SU-DHL-6 (cell line): Measurements from ENCODE around the gene EPX.

Experiments
- H2AFZ ChIP-seq: fragments of 200-600 bp; sonication (generic); 2 replicates; pipeline ENCODE4 v1.6.1; 2014; ENCODE audit warnings: low read depth, mild to moderate bottlenecking, moderate library complexity, mixed read lengths, antibody characterized with exemption, low read length; ENCODE audit not compliant: severe bottlenecking
- H3F3A ChIP-seq: fragments of 200-600 bp; shearing (Covaris generic); 2 replicates; pipeline ENCODE4 v1.6.0; 2016; ENCODE audit warnings: antibody characterized with exemption, mild to moderate bottlenecking; ENCODE audit not compliant: insufficient read depth
- H3K27ac ChIP-seq: fragments of 200-600 bp; sonication (generic); 2 replicates; pipeline ENCODE4 v1.5.1; 2016; ENCODE audit warnings: low read depth, mild to moderate bottlenecking, low read length, moderate library complexity, mixed read lengths
- H3K27me3 ChIP-seq: fragments of 200-600 bp; sonication (generic), shearing (Covaris generic); 2 replicates; pipeline ENCODE4 v1.6.0; 2014; ENCODE audit warnings: mild to moderate bottlenecking, low read length
- H3K36me3 ChIP-seq: fragments of 200-600 bp; sonication (generic); 2 replicates; pipeline ENCODE4 v1.6.1; 2014; ENCODE audit warnings: mild to moderate bottlenecking, low read length, mixed read lengths
- H3K4me2 ChIP-seq: fragments of 300-600, 200-600 bp; shearing (Covaris generic), sonication (generic); 2 replicates; pipeline ENCODE4 v1.6.0; 2014; ENCODE audit warnings: low read length, low read depth, mild to moderate bottlenecking; ENCODE audit not compliant: poor library complexity, severe bottlenecking
- H3K4me3 ChIP-seq: fragments of 200-600 bp; sonication (generic); 2 replicates; pipeline ENCODE4 v1.5.1; 2014; ENCODE audit warnings: antibody characterized with exemption, low read length, mild to moderate bottlenecking, mixed read lengths; ENCODE audit not compliant: insufficient read depth, poor library complexity, severe bottlenecking
- H3K79me2 ChIP-seq: fragments of 200-600 bp; sonication (generic); 2 replicates; pipeline ENCODE4 v1.6.1; 2014; ENCODE audit warnings: mild to moderate bottlenecking, low read length, moderate library complexity; ENCODE audit not compliant: insufficient read depth
- H3K9ac ChIP-seq: fragments of 200-600 bp; sonication (generic); 2 replicates; pipeline ENCODE4 v1.7.0; 2014; ENCODE audit warnings: mild to moderate bottlenecking, low read length
- H3K9me2 ChIP-seq: fragments of 200-600 bp; sonication (generic); replicated peaks from 2 replicates; pipeline ENCODE4 v1.6.1; 2014; ENCODE audit warnings: low read length; ENCODE audit not compliant: insufficient read depth
- H3K9me3 ChIP-seq: fragments of 200-600 bp; sonication (generic); 2 replicates; pipeline ENCODE4 v1.6.1; 2014; ENCODE audit warnings: low read length, mixed read lengths; ENCODE audit not compliant: insufficient read depth
- H4K20me1 ChIP-seq: fragments of 200-600 bp; sonication (generic); 2 replicates; pipeline ENCODE4 v1.6.1; 2014; ENCODE audit warnings: low read depth, mild to moderate bottlenecking, antibody characterized with exemption, low read length, moderate library complexity, mixed read lengths
- CTCF ChIP-seq: fragments of 200-600 bp; sonication (generic); IDR thresholded peaks from one replicate; pipeline ENCODE4 v1.5.1; 2017; ENCODE audit warnings: antibody characterized with exemption, mild to moderate bottlenecking, low read length, moderate library complexity; ENCODE audit not compliant: insufficient read depth, poor library complexity, severe bottlenecking
- EZH2phosphoT487 ChIP-seq: fragments of 200-600 bp; sonication (generic), shearing (Covaris generic); conservative IDR thresholded peaks from 2 replicates; pipeline ENCODE4 v1.6.1; 2018; ENCODE audit warnings: mild to moderate bottlenecking, antibody characterized with exemption, low read length, moderate library complexity, mixed read lengths

EPX gene

GRCh38 chr17:58187675-58188074 is 4.9 kb upstream of the EPX start:
- no peak overlapping the region for H3K4me3 ChIP-seq
- H2AFZ ChIP-seq, result no peak overlapping the region
- no peaks in the 10 kb centered on the region for H3K9me2 ChIP-seq
- no peaks in the 10 kb centered on the region for H3F3A ChIP-seq
- H4K20me1 ChIP-seq, result no peaks in the 10 kb centered on the region
- H3K79me2 ChIP-seq, result no peaks in the 10 kb centered on the region
- H3K9me3 ChIP-seq, result no peaks in the 10 kb centered on the region
- no peak overlapping the region for H3K4me2 ChIP-seq
- no peak for TF ChIP-seq EZH2phosphoT487
- no peak for TF ChIP-seq CTCF
- H3K27ac ChIP-seq, result no peak overlapping the region
- no peaks in the 10 kb centered on the region for H3K27me3 ChIP-seq
- no peak overlapping the region for H3K9ac ChIP-seq
- no peaks in the 10 kb centered on the region for H3K36me3 ChIP-seq

- H3F3A ChIP-seq, result no peaks in the 10 kb centered on the region
- H3K9me3 ChIP-seq, result no peaks in the 10 kb centered on the region
- H3K9me2 ChIP-seq, result no peaks in the 10 kb centered on the region
- H3K79me2 ChIP-seq, result no peaks in the 10 kb centered on the region
- no peak overlapping the region for H2AFZ ChIP-seq
- no peak overlapping the region for H3K4me3 ChIP-seq
- no peaks in the 10 kb centered on the region for H4K20me1 ChIP-seq
- no peaks in the 10 kb centered on the region for H3K36me3 ChIP-seq
- no peak overlapping the region for H3K9ac ChIP-seq
- no peak overlapping the region for H3K27ac ChIP-seq
- no peaks in the 10 kb centered on the region for H3K27me3 ChIP-seq
- no peak overlapping the region for H3K4me2 ChIP-seq
- TF ChIP-seq CTCF, result no peak
- no peak for TF ChIP-seq EZH2phosphoT487
These were observed 2.9 kb upstream of the EPX start for GRCh38 chr17:58189436-58190146.

GRCh38 chr17:58191241-58191896 is 1.2 kb upstream of the EPX start:
- no peaks in the 10 kb centered on the region for H3K36me3 ChIP-seq
- no peaks in the 10 kb centered on the region for H3F3A ChIP-seq
- no peaks in the 10 kb centered on the region for H4K20me1 ChIP-seq
- H3K27ac ChIP-seq, result no peak overlapping the region
- no peak overlapping the region for H3K9ac ChIP-seq
- H3K27me3 ChIP-seq, result no peaks in the 10 kb centered on the region
- TF ChIP-seq CTCF (no peak), EZH2phosphoT487 (no peak)
- no peak overlapping the region for H3K4me3 ChIP-seq
- no peak overlapping the region for H3K4me2 ChIP-seq
- H3K9me2 ChIP-seq, result no peaks in the 10 kb centered on the region
- no peaks in the 10 kb centered on the region for H3K79me2 ChIP-seq
- no peak overlapping the region for H2AFZ ChIP-seq
- H3K9me3 ChIP-seq, result no peaks in the 10 kb centered on the region
